Left ventricle myocardium inferior (tissue), 1 donor: ENCODE results near the gene SMS. TPM values are rescaled to one million over a fixed set of nuclear protein-coding genes. Genes with fewer than 3 reads are reported as not detected.

Experiments used
- DNase-seq: peaks from one replicate; pipeline ENCODE4 v3.0.0-alpha.2; 2020
- H3K27ac ChIP-seq: fragments of 200-600 bp; replicated peaks from 2 replicates; pipeline ENCODE4 v1.8.0; 2021
- H3K27me3 ChIP-seq: fragments of 200-600 bp; 2 replicates; pipeline ENCODE4 v1.8.0; 2021; ENCODE audit warnings: low read depth
- H3K36me3 ChIP-seq: fragments of 200-600 bp; 2 replicates; pipeline ENCODE4 v1.8.0; 2021
- H3K4me1 ChIP-seq: fragments of 200-600 bp; 2 replicates; pipeline ENCODE4 v1.8.0; 2021
- H3K4me3 ChIP-seq: fragments of 200-600 bp; 2 replicates; pipeline ENCODE4 v1.8.0; 2021; ENCODE audit warnings: mild to moderate bottlenecking, moderate library complexity
- H3K9me3 ChIP-seq: fragments of 200-600 bp; replicated peaks from 2 replicates; pipeline ENCODE4 v1.8.0; 2021
- intact Hi-C: fragments of 100-400 bp; cut with micrococcal nuclease; formaldehyde crosslinking; loops from one replicate; pipeline ENCODE4 v1.11.0; 2022
- total RNA-seq: library from RNA; stranded (reverse); fragmentation: NEBNext Ultra II Directional; extraction: Animal tissue kit (Norgen Biotek cat#: 25700); gene quantifications from one replicate; pipeline ENCODE4 v1.2.1, GENCODE V29; 2021
- TF ChIP-seq, protein P1 (sequence below): fragments of 200-600 bp; IDR thresholded peaks from 2 replicates; pipeline ENCODE4 v1.8.0; 2021; ENCODE audit warnings: antibody characterized with exemption, mild to moderate bottlenecking, borderline replicate concordance
- donor health status: DM: no; HTN: yes; CAD: no; lungs with severe emphysema.

Gene SMS
- total RNA-seq, 1 donor from 2014 or later = 46.8 TPM

DNA sequence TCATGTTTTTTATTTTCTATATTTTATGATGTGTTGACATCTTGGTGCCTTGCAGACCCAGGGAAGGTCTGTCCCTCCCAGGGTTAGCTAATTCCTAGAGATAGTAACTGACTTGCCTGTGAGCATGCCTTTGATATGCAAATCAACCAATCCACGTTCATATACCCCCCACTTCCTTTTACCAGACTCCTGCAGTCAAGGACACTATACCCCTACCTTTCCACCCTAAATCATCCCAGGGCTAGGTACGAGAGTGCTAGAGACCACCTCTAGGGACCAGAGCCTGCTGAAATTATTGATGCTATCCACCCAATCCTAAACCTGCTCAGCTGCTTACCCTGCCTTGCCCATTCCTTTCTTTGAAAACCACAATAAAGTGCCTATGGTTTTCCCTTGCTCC is 84.1 kb downstream of the SMS start:
- H3K36me3 ChIP-seq = no peaks in the 10 kb centered on the region
- no peaks in the 10 kb centered on the region for H3K27me3 ChIP-seq
- intact Hi-C loops = no loop called here
- H3K4me3 ChIP-seq = no peak overlapping the region
- TF ChIP-seq, protein P1, sequence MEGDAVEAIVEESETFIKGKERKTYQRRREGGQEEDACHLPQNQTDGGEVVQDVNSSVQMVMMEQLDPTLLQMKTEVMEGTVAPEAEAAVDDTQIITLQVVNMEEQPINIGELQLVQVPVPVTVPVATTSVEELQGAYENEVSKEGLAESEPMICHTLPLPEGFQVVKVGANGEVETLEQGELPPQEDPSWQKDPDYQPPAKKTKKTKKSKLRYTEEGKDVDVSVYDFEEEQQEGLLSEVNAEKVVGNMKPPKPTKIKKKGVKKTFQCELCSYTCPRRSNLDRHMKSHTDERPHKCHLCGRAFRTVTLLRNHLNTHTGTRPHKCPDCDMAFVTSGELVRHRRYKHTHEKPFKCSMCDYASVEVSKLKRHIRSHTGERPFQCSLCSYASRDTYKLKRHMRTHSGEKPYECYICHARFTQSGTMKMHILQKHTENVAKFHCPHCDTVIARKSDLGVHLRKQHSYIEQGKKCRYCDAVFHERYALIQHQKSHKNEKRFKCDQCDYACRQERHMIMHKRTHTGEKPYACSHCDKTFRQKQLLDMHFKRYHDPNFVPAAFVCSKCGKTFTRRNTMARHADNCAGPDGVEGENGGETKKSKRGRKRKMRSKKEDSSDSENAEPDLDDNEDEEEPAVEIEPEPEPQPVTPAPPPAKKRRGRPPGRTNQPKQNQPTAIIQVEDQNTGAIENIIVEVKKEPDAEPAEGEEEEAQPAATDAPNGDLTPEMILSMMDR = no peak
- H3K9me3 ChIP-seq = no peaks in the 10 kb centered on the region
- DNase-seq = no peak
- no peak overlapping the region for H3K27ac ChIP-seq
- no peaks in the 10 kb centered on the region for H3K4me1 ChIP-seq

DNA sequence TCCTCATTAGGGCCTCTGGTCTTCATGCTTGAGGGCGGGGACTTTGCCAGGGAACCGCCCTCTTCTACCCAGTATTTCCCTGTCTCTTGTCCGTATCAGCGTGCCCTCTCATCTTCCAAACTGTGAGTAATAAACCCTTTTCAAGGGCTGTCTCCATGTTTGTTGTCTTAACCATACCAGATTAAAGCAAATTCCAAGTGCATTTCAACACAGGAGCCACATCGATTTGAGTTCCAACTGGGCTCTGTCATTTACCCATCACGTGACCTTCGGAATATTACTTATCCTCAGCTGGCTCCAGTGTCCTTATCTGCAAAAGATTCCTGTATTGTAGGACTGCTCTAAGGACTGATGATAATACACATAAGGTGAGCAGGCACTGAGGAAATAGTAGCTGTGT is 85.2 kb downstream of the SMS start:
- Histone ChIP-seq H3K4me3 (no peak overlapping the region), H3K9me3 (no peaks in the 10 kb centered on the region), H3K27me3 (no peaks in the 10 kb centered on the region), H3K27ac (no peak overlapping the region), H3K36me3 (no peaks in the 10 kb centered on the region), H3K4me1 (no peaks in the 10 kb centered on the region)
- TF ChIP-seq, protein P1 = no peak
- DNase-seq = no peak
- intact Hi-C loops = no loop called here

DNA sequence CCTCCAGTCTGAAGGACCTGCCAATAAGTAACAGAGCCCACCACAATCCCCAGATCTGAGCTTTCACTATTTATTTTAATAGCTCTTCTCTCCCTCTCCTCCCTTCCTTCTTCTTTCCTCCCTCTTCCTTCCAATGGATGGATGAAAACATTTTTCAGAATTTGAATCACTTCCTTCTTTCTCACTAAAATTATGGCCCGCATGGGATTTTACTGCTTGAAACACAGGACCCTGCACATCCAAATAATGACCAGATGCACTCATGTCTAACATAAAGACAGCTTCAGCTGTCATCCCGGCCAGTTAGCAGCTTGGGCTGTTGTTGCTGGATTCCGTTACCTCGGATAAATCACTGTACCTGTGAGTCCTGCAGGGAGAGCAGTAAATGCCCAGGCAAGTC is 86.2 kb downstream of the SMS start:
- Histone ChIP-seq H3K27me3 (no peaks in the 10 kb centered on the region), H3K4me1 (no peaks in the 10 kb centered on the region), H3K36me3 (no peaks in the 10 kb centered on the region), H3K4me3 (no peak overlapping the region), H3K9me3 (no peaks in the 10 kb centered on the region), H3K27ac (no peak overlapping the region)
- intact Hi-C loops = no loop called here
- no peak for DNase-seq
- TF ChIP-seq, protein P1 = no peak

DNA sequence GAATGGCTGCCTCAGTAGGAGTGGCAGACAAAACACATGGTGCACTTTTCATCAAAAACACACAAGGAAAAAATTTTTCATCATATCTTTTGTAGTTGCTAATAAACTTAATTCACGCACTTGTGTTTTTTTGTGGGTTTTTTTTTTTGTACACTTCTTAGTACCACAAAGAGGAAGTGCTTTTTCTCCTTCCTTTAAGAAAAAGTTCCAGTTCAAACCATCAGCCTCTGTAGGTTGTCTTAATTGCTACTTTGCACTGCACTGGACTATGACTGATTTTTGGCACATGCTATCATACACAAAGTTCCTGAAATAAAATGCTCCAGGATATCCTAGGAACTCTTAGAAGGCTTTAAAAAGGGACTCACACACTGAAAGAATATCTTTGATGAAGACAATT is 91.6 kb downstream of the SMS start, which contains the start of gene PHEX:
Gene PHEX (plus strand): TSS at position 242 of the 400 bp plus-strand sequence. CDS start 681 bp downstream, outside the sequence.
- H3K4me1 ChIP-seq = no peaks in the 10 kb centered on the region
- no peak within 1 kb of the TSS for H3K27ac ChIP-seq
- TF ChIP-seq, protein P1 = no peak
- H3K9me3 ChIP-seq = no peaks in the 10 kb centered on the region
- intact Hi-C loops = no loop called here
- no peak within 1 kb of the TSS for H3K4me3 ChIP-seq
- H3K27me3 ChIP-seq = no peaks in the 10 kb centered on the region
- no peaks in the 10 kb centered on the region for H3K36me3 ChIP-seq
- no peak for DNase-seq

DNA sequence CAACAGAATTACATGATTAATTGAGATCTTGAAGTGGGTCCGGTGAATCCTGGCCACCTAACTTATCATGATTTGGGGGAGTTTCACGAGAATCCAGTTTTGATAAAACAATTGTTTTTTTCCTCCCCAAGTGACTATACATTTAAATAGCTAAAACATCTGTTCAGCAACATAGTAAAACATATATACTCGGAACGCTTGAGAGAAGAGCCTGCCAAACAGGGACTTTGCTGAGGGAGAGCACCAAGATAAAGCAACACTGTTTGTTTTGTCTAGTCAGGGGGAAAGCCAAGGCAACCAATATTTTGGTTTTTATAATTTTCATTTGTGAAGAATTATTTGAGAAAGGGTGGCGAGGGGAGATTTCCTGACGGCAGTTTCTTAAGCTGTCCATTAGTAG is 92.0 kb downstream of the SMS start:
- Histone ChIP-seq H3K27ac (no peak overlapping the region), H3K4me3 (no peak overlapping the region), H3K9me3 (no peaks in the 10 kb centered on the region), H3K4me1 (no peaks in the 10 kb centered on the region), H3K36me3 (no peaks in the 10 kb centered on the region), H3K27me3 (no peaks in the 10 kb centered on the region)
- no peak for DNase-seq
- intact Hi-C loops = no loop called here
- TF ChIP-seq, protein P1 = no peak

DNA sequence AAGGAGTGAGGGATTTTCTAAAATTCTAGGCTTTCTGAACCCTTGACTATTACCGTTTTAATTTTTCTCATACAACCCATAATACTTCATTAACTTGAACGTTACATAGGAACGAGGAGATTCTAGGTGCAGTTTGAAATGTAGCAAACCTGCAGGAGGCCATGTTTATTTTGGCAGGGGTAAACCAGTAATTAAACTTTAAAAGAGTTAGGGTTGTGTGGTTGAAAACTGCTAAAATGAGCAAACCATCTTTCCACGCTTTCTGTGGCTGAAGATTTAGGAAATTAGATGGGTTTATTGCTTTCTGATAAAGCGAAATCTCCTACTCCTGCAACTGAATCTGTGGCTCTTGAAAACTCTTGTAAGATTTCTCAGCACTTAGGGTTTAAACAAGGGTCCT is 93.3 kb downstream of the SMS start:
- no peaks in the 10 kb centered on the region for H3K36me3 ChIP-seq
- no peaks in the 10 kb centered on the region for H3K4me1 ChIP-seq
- no peak for DNase-seq
- no peaks in the 10 kb centered on the region for H3K9me3 ChIP-seq
- intact Hi-C loops = no loop called here
- TF ChIP-seq, protein P1 = no peak
- no peak overlapping the region for H3K4me3 ChIP-seq
- H3K27me3 ChIP-seq = no peaks in the 10 kb centered on the region
- H3K27ac ChIP-seq = no peak overlapping the region
